Vagina (tissue), 2 donors: Measurements from ENCODE around the gene IGSF5.

Experiments used
- CTCF ChIP-seq, 3 experiments: fragments of 450-650 bp in 2 of 3; fragments of 200-600 bp in 1 of 3; sonication (generic) in 1 of 3; IDR thresholded peaks; one replicate each; pipeline ENCODE4 v1.5.1; 2017 to 2019; ENCODE audit warnings: antibody characterized with exemption in 3 of 3, mild to moderate bottlenecking in 2 of 3, moderate library complexity in 2 of 3
- POLR2AphosphoS5 ChIP-seq, 2 donors: sonication (generic); formaldehyde crosslinking; IDR thresholded peaks; one replicate each; pipeline ENCODE4 v1.9.0; 2017; ENCODE audit warnings: antibody characterized with exemption in 2 of 2, mild to moderate bottlenecking in 2 of 2, low read depth in 1 of 2; ENCODE audit not compliant: insufficient read depth in 1 of 2

- no peak for TF ChIP-seq CTCF (IDR thresholded peaks at IDR 0.05)
- TF ChIP-seq POLR2AphosphoS5 (IDR thresholded peaks at IDR 0.05; ENCODE audit: insufficient read depth in 1 of 2, low read depth in 1 of 2), result no peak
Observed at GRCh38 chr21:39712273-39712672, 32.7 kb upstream of the IGSF5 start.
